ENCODE measurements around the gene SLC38A8.

The SLC38A8 gene

DNA sequence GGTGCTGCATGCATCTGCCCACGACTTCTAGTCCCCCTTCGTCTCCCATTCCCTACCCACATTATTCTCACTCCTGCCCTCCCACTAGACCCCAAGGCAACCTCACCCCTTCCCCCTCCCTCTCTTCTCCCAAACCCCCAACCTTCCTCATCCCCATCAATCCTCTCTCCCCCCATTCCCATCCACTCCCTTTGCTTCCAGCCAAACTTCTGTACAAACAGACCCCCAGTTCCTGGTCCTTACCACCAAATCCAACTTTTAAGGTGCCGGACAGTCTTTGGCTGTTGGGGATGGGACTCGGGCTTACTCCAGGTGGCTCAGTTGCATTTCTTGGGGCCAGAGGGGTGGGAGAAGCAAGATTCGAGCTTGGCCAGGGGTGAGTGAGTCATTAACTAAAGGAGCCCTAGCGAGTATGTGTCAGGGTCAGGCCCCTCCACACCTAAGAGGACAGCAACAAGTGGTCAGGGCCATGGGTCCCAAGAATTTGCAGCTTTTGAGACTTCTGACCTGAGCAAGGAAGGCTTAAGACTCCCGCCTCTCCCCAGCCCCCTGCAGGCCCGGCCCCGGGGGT, at the start of gene SLC38A8:
TSS of gene SLC38A8 (minus strand) at position 488 of the 571 bp plus-strand sequence. CDS start 638 bp downstream, outside the sequence.
- FAIRE-seq (no peak), DNase-seq (ENCODE audit: insufficient read length, low spot score) (no peak)
- no peak for TF ChIP-seq CTCF (IDR thresholded peaks at IDR 0.05; ENCODE audit: insufficient read depth, missing control alignments)

DNA sequence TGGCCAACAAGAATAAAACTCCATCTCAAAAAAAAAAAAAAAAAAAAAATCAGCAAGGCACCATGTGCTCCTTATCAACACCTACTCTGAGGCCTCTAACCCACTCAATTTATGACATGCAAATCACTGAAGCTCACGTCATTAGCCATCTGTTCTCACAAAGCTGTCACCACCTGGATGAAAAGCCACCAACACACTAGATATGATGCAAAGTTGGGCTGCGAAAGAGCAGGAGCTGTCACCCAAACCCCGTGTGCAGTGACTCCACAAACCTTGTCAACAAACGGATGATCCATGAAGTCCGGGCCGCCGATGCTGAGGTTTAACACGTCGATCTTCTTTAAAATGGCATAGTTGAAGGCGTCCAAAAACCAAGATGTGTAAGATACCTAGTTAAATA, 48.9 kb upstream of the SLC38A8 start:
- DNase-seq (ENCODE audit: insufficient read length, low spot score) = no peak
- no peak for FAIRE-seq

DNA sequence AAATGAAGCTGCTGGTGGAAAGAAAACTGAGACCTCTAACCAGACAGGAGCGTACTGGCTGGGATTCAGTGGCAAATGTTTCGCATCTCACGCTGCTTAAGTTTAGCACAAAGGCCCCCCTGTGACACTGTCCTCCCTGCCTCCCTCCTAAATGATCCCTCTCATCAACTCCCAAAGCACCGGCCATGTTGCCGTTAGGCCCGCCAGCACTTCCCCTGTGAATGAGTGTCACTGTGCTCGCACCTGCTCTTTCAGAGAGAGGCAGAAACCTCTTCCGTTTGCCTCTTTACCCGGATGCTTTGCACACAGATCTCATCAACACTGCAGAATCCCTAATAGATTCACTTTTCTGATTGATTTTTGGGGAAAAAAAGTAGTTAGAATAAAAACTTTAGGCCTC, 47.6 kb upstream of the SLC38A8 start:
- no peak for TF ChIP-seq CTCF (IDR thresholded peaks at IDR 0.05; ENCODE audit: insufficient read depth, missing control alignments)
- DNase-seq (ENCODE audit: insufficient read length, low spot score) (no peak), FAIRE-seq (no peak)

More for the DNA sequence above, 48.9 kb upstream of the SLC38A8 start:
- no peak for TF ChIP-seq CTCF (IDR thresholded peaks at IDR 0.05; ENCODE audit: insufficient read depth, missing control alignments)

GRCh38 chr16:84088695-84089395, 46.2 kb upstream of the SLC38A8 start:
- DNase-seq (ENCODE audit: insufficient read length, low spot score) = no peak
- FAIRE-seq = no peak
- TF ChIP-seq CTCF (IDR thresholded peaks at IDR 0.05; ENCODE audit: insufficient read depth, missing control alignments) = no peak

- no peak for DNase-seq (ENCODE audit: insufficient read length, low spot score)
- no peak for FAIRE-seq
- TF ChIP-seq CTCF (IDR thresholded peaks at IDR 0.05; ENCODE audit: insufficient read depth, missing control alignments) = no peak
Measured at GRCh38 chr16:84087466-84088151, 45.0 kb upstream of the SLC38A8 start.

DNA sequence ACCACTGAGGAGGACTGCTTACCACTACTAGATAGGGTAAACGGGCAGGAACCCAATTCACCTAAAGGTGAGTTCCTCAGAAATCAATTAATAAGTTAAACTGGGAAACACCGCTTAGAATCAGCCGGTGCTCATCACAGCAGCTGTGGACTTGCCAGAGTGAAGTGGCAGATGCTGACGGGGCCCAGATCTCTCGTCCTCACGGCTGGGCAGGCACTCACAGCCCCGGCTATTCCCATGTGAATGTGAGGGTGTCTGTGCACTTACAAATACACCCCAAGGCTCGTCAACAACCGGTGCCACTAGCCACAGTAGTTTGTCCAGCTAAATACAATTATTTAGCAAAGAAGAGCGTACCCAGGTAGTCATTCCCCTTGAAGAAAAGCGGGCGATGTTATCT, 44.4 kb upstream of the SLC38A8 start:
- no peak for FAIRE-seq
- no peak for DNase-seq (ENCODE audit: insufficient read length, low spot score)

More for the DNA sequence above, 44.4 kb upstream of the SLC38A8 start:
- TF ChIP-seq CTCF (IDR thresholded peaks at IDR 0.05; ENCODE audit: insufficient read depth, missing control alignments) = no peak
